Measurements from ENCODE around the gene NGDN. TPM values are rescaled to one million over a fixed set of nuclear protein-coding genes. Genes with fewer than 3 reads are reported as not detected.
A peak's percentile ranks its signal among the peaks of the same experiment; 100 is the strongest.

Gene NGDN
- total RNA-seq, 6 experiments from 2014 or later = 12.0 to 16.5 (median 14.3) TPM

DNA sequence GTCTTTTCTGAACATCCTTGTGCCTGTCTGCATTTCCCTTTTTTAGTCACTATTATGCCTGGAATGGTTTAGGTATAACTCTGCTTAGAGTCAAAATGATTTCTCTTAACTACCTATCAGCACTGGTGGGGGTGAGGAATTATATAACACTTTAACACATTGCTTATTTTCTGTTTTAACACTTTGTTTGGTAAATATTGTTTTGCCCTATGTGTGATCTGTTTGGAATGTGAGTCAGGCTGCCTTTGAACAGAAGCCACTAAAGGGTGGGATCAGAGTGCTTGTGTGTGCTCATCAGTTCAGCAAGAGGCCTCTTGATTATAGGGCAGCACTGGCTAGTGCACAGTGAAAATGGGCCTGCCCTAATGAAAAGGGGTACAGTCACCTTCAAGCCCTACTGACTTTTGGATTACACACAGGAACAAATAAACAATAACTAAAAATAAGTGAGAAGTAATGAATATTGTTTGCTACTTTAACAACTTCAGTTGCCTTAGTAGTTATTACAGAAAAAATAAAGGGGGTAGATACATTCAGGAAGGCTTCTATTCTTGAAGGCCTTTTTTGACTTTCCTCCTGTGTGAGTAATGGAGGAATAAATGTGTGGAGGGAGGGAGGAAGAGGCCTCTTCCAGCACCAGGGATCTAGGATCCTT lies 23.2 kb downstream of the NGDN start:
- Histone ChIP-seq H3K9me3 (no peaks in the 10 kb centered on the region), H3K27ac (no peak overlapping the region), H3K4me3 (no peak overlapping the region), H3K27me3 (no peaks in the 10 kb centered on the region), H3K4me1 (no peaks in the 10 kb centered on the region), H3K36me3 (no peaks in the 10 kb centered on the region)
- TF ChIP-seq CTCF (IDR thresholded peaks at IDR 0.05) (no peak), POLR2A (IDR thresholded peaks at IDR 0.05) (no peak)
- ATAC-seq (peak in 1 of 4 donors; percentile 66), DNase-seq (no peak)
- intact Hi-C loops (cut with DNase I) = no loop called here

- Histone ChIP-seq H3K36me3 (no peaks in the 10 kb centered on the region), H3K4me3 (no peak overlapping the region), H3K27me3 (no peaks in the 10 kb centered on the region), H3K4me1 (no peaks in the 10 kb centered on the region), H3K9me3 (no peaks in the 10 kb centered on the region), H3K27ac (no peak overlapping the region)
- DNase-seq (no peak), ATAC-seq (peak in 1 of 4 donors; percentile 12)
- intact Hi-C loops (cut with DNase I) = no loop called here
- 56% methylated on average over 2 of the region's 2 CpGs for WGBS (ENCODE audit: insufficient coverage, low coverage, low lambda C conversion rate, missing lambda C conversion rate)
- no peak for TF ChIP-seq POLR2A (IDR thresholded peaks at IDR 0.05)
- TF ChIP-seq CTCF (IDR thresholded peaks at IDR 0.05) = no peak
These were observed 24.7 kb downstream of the NGDN start for GRCh38 chr14:23494223-23494622.

- no peaks in the 10 kb centered on the region for H3K9me3 ChIP-seq
- no peak for DNase-seq
- intact Hi-C loops (cut with DNase I) = no loop called here
These were observed 42.7 kb downstream of the NGDN start for GRCh38 chr14:23512156-23512555.

DNA sequence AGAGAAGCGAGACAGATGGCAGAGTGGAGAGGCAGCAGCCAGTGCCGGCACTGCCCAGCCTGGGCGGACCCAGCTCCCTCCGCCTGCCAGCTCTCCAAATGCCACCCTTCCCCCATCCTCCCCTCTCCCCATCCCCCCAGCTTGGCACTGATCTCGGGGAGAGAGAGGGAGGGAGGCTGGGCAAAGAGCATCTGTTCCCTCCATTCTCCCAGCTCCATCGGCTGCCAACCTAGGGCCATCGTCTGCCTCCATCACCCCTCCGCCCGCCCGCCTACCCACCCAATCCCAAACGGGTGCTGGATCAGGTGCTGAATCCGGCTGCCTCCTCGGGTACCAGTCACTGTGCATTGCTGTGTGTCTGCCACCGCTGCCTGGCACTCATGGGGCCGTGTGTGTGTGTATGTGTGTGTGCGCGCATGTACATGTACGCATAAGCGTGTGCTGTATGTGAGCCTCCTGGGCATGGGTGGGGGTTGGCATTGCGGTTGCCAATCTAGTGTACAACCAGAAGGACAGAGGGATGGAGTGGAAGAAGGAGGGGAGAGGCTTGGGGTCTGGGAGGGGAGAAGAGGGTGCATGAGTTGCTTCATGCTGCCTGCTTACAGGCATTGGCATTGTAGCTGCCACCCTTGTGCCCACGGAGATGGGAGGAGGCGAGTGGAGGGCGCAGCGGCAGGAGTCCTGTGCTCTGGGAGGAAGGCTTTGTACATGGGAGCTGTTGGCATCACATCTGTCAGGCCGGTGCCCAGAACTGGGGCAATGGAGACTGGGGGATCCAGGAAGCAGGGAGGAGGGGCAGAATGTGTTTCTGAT lies 43.7 kb downstream of the NGDN start:
- TF ChIP-seq POLR2A (IDR thresholded peaks at IDR 0.05) (no peak), CTCF (IDR thresholded peaks at IDR 0.05) (no peak)
- 94% methylated on average over 15 of the region's 25 CpGs for WGBS (ENCODE audit: insufficient coverage, low coverage, low lambda C conversion rate, missing lambda C conversion rate)
- ATAC-seq = no peak
- intact Hi-C loops (cut with DNase I) = no loop called here
- Histone ChIP-seq H3K27me3 (no peaks in the 10 kb centered on the region), H3K27ac (no peak overlapping the region), H3K9me3 (no peaks in the 10 kb centered on the region), H3K36me3 (no peaks in the 10 kb centered on the region), H3K4me3 (no peak overlapping the region), H3K4me1 (no peaks in the 10 kb centered on the region)
- DNase-seq = no peak

More at GRCh38 chr14:23512156-23512555, 42.7 kb downstream of the NGDN start:
- H3K27ac ChIP-seq = no peak overlapping the region
- TF ChIP-seq CTCF (IDR thresholded peaks at IDR 0.05) (no peak), POLR2A (IDR thresholded peaks at IDR 0.05) (no peak)
- no peaks in the 10 kb centered on the region for H3K36me3 ChIP-seq
- no peak overlapping the region for H3K4me3 ChIP-seq
- no peak for ATAC-seq
- H3K4me1 ChIP-seq = no peaks in the 10 kb centered on the region
- WGBS (ENCODE audit: insufficient coverage, low coverage, low lambda C conversion rate, missing lambda C conversion rate) = 54% methylated on average over 12 of the region's 13 CpGs
- H3K27me3 ChIP-seq = no peaks in the 10 kb centered on the region
